Gastroesophageal sphincter (tissue), 3 donors: ENCODE data around the gene NFKB1.

Experiments
- EP300 ChIP-seq: sonication (generic); formaldehyde crosslinking; IDR thresholded peaks from one replicate; pipeline ENCODE4 v1.6.1; 2017; ENCODE audit warnings: antibody characterized with exemption, mild to moderate bottlenecking
- POLR2A ChIP-seq, 2 donors: fragments of 450-650 bp; IDR thresholded peaks; one replicate each; pipeline ENCODE4 v1.6.1; 2017; ENCODE audit warnings: antibody characterized with exemption in 2 of 2, mild to moderate bottlenecking in 2 of 2, moderate library complexity in 1 of 2
- POLR2AphosphoS5 ChIP-seq: sonication (generic); formaldehyde crosslinking; IDR thresholded peaks from one replicate; pipeline ENCODE4 v1.6.1; 2017; ENCODE audit warnings: antibody characterized with exemption
- TF ChIP-seq, protein P1 (sequence below), 4 experiments: fragments of 200-600 bp in 2 of 4; fragments of 450-650 bp in 2 of 4; sonication (generic) in 1 of 4; IDR thresholded peaks; one replicate each; pipeline ENCODE4 v1.5.1; 2017 to 2019; ENCODE audit warnings: antibody characterized with exemption in 4 of 4, mild to moderate bottlenecking in 2 of 4, moderate library complexity in 2 of 4

DNA sequence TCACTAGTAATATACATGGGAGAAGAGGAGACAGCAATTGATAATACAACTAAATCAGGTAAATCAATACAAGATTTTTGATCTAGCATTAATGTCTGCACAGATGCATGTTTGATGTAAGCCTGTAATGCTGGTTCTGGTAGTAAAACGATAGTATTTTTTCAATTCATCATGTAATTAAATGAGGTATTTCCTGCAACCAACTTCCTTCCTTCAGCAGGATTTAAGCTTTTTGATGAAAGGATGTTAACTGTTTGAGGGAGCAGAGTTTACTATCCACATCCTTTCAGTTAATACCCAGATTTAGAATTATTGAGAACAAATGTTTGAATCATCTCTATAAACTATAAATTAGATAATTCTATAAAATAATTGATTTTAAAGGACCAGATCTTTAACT, 31.4 kb upstream of the NFKB1 start:
- TF ChIP-seq POLR2A (IDR thresholded peaks at IDR 0.05) (no peak), EP300 (no peak), POLR2AphosphoS5 (no peak)
- TF ChIP-seq, protein P1, sequence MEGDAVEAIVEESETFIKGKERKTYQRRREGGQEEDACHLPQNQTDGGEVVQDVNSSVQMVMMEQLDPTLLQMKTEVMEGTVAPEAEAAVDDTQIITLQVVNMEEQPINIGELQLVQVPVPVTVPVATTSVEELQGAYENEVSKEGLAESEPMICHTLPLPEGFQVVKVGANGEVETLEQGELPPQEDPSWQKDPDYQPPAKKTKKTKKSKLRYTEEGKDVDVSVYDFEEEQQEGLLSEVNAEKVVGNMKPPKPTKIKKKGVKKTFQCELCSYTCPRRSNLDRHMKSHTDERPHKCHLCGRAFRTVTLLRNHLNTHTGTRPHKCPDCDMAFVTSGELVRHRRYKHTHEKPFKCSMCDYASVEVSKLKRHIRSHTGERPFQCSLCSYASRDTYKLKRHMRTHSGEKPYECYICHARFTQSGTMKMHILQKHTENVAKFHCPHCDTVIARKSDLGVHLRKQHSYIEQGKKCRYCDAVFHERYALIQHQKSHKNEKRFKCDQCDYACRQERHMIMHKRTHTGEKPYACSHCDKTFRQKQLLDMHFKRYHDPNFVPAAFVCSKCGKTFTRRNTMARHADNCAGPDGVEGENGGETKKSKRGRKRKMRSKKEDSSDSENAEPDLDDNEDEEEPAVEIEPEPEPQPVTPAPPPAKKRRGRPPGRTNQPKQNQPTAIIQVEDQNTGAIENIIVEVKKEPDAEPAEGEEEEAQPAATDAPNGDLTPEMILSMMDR (IDR thresholded peaks at IDR 0.05), result no peak
